ENCODE measurements around the gene APOBEC3B.
"Not testable (repeated sequence)": the region's sequence is repeated elsewhere in the genome, so short reads cannot be mapped to it uniquely, and the experiment has no call there.

The APOBEC3B gene

DNA sequence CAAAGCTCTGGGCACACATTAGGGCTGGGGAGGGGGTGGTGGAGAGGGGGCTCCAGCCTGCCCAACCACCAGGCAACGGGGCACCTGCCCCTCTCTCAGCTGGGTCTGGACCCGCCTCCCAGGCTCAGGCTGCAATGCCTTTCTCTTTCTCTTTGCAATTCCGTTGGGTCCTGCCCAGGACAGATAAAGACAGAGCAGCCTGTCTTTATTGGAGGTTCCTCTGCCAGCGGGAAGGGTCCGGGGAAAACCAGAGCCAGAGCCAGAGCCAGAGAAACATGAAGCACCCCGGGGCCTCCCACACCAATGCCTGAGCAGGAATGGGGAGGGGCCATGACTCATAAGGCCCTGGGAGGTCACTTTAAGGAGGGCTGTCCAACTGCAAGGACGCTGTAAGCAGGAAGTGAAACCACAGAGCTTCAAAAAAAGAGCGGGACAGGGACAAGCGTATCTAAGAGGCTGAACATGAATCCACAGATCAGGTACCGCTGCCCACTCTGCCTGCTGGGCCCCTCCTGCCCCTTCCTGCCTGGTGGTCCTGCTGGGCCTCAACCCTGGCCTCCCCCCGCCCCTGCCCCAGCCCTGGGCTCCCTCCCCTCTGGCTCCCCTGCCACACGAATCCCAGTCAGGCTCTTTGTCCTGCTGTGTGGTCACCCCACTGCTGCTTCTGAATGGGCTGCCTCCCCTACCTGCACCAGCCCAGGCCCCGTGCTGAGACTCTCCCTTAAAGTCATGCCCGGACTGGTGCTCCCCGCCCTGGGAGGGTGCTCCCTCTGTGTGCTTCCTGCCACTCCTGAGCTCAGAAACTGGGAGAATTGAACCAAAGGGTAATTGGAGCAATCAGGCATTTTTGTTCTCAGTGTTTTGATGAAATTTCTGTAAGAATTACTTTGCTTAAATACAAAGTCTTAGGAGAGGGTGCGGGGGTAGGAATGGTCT, at the start of gene APOBEC3B:
TSS of gene APOBEC3B (plus strand) at position 356 of the 936 bp plus-strand sequence. CDS start at position 463, 107 bp downstream.
- DNase-seq (ENCODE audit: low read depth), result peak; percentile 80

DNA sequence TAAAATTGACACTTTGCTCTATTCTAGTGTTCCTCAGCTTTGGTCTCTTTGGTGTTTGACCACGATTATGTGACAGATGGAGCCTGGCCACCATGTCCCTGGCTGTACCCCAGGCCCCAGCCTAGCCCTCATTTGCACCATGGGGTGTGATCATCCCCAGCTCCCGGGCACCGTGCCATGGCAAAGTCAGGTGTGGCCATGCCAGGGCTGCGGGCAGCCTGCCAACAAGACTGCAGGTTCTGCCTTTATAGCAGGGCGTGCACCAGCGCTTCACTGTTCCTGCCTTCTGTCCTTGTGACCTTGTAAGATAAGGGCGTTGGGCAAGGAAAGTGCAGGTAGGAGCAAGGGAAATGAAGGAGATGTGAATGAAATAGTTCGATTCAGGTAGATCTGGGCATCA, 47.1 kb upstream of the APOBEC3B start:
- DNase-seq (ENCODE audit: low read depth), result no peak

DNA sequence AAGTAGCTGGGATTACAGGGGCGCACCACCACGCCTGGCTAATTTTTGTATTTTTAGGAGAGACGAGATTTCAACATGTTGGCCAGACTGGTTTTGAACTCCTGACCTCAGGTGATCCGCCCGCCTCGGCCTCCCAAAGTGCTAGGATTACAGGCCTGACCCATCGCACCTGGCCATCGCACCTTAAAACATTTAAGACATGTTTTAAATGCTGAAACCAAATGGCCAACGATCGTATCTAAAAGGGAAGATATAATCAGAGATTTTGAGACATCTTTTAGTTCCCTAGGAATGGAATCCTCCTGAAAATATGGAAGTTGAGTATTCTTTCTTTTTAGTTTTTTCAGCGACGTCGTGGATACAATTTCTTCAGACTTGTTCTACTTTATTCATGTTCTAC, 46.5 kb upstream of the APOBEC3B start:
- DNase-seq (ENCODE audit: low read depth), result no peak

DNA sequence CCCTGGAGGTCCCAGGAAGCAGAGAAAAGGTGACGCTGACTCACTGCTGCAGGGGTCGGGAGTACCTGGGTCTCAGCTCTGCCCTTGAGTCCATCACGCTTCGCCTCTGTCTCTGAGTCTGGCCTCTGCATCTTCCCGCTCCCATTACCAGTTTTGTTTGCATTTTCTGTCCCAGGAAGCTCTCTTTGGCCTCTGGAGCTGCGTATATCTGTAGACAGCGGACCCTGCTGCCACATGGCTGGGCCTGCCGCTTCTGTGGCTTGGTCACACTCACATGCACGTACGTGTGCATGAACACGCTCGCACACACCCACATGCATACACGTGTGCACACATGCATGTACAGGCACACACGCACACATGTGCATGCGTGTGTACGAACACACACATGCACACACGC, 45.6 kb upstream of the APOBEC3B start:
- no peak for DNase-seq (ENCODE audit: low read depth)

DNA sequence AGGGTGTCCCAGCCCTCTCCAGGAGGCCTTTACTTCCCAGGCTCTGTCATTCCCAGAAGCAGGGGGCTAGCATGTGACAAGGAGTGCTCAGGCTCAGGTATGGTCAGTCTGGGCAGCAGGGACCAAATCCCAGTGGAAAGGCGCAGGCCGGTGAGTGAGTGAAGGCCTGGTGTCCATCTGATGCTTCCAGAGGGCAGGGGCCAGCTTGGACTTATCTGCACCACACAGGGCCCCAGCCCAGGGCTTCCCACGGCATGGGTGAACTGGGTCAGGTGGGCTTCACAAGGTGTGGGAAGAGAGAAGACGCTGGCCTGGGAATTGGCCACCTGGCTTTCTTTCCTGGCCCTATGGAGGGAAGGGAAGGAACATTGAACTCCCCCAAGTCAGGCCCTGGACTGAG, 45.1 kb upstream of the APOBEC3B start:
- DNase-seq (ENCODE audit: low read depth), result no peak

DNA sequence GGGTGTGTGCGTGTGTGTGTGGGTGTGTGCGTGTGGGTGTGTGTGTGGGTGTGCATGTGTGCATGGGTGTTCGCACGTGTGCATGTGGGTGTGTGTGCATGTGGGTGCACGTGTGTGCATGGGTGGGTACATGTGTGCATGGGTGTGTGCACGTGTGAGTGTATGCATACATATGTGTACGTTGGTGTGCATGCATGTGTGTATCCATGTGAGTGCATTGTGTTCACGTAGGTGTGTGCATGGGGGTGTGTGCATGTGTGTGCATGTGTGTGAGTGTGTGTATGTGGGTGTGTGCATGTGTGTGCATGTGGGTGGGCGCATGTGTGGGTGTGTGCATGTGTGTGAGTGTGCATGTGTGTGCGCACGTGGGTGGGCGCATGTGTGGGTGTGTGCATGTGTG, 44.6 kb upstream of the APOBEC3B start:
- no peak for DNase-seq (ENCODE audit: low read depth)

DNA sequence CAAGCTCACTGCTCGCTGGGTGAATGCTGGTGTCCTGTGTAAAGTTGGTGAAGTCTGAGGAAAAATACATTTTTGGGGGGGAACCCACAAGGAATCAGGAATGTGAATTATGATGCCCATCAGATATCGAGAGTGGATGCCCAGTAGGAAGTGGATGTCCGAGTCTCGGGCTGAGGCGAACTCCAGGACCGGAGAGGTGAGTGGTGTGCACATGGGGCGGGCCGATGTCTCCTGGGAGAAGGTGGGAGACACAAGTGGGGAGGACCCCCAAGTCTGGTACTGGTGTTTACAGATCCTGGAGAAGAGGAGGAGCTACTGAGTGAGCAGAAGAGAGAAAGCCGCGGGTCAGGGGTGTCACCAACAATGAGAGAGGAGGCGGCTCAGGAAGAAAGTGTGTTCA, 43.9 kb upstream of the APOBEC3B start:
- DNase-seq (ENCODE audit: low read depth), result no peak

DNA sequence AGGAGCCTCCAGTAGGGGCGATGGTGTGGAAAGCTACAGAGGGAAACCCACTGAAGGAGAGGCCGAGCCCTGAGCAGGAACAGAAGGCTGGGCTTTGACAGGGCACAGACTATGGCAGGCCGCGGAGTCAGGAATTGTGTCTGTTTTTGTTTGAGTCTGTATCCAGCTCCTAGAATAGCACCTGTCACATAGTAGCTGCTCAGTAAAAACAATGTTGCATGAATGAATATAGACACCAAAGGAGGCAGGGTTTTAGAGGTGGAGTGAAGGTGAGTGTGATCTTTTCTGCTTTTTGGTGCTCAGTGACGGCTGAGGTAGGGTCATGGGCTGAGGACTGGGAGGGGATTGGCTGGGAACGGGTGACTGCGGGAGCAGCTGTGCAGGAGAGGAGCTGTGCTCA, 43.2 kb upstream of the APOBEC3B start:
- no peak for DNase-seq (ENCODE audit: low read depth)

DNA sequence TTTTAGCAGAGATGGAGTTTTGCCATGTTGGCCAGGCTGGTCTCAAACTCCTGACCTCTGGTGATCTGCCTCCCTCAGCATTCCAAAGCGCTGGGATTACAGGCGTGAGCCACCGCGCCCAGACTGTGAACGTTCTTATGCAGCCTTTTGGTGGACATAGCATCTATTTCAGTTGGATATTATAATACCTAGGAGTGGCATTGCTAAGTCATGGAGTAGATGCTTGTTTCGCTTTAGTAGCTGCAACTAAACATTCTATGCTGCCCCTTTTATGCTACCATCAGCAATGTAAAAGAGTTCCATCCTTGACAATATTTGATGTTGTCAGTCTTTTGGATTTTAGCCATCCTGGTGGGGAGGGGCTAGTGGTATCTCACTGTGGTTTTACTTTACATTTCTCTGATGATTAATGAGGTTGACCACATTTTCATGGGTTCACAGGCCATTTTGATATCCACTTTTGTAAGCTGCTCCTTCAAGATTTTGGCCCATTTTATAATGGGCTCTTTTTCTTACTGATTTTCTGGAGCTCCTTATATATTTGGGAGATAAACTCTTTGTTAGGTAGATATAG, 41.2 kb upstream of the APOBEC3B start:
- no peak for DNase-seq (ENCODE audit: low read depth)

DNA sequence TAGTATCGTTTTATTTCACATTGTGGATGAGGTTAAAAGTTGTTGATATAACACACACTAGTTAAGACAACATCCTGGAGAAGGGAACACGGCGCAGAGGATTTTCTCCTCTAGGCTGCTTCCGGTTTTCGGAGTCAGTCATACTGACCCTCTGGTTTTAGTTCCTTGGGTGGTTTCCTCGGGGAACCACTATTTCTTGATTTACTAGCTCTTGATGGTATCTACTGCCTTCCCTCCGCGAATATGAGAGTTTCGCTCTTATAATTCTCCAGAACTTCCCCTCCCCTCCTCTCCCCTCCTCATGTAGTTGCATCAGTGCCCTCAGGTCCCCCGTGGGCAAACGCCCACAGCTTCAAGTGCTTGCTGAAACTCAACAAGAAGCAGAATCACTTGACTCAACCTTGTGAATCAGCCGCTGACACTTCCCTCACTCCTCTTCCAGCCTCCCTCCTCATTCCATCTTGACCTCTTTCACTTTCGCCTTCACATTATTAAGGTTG, 40.6 kb upstream of the APOBEC3B start:
- no peak for DNase-seq (ENCODE audit: low read depth)

DNA sequence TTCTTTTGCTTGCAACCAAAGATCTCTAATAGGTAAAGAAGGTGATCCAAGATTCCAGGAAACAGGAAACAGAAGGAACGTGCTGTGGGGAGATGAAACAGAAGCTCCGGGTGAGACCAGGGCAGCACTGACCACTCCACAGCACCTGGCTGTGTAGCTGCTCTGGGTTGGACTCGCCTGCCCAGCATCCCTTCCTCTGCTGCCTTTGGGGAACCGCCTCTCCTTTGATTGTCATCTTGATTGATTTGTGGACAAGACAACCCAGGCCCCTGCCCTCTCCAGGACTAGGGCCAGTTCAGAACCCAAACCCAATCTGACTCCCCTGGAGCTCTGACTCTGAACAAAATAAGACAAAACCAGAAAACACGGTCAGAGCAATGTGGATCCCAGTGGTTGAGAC, 39.4 kb upstream of the APOBEC3B start:
- no peak for DNase-seq (ENCODE audit: low read depth)

DNA sequence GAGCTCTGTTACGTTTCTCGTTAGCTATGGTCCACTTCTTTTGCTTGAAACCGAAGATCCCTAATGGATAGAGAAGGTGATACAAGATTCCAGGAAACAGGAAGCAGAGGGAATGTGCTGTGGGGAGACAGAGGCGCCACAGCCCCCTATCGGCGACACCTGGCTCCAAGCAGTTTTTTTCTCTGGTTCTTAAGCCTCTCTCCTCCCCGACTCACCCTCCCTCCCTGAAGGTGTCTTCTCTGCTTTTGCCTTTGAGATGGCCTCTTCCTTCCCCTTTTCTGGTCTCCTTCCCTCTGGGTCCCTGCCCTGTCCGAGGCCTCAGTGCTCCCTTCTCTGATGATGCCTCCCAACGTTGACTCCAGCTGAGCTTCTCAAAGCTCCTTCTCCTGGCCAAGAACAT, 38.9 kb upstream of the APOBEC3B start:
- no peak for DNase-seq (ENCODE audit: low read depth)

DNA sequence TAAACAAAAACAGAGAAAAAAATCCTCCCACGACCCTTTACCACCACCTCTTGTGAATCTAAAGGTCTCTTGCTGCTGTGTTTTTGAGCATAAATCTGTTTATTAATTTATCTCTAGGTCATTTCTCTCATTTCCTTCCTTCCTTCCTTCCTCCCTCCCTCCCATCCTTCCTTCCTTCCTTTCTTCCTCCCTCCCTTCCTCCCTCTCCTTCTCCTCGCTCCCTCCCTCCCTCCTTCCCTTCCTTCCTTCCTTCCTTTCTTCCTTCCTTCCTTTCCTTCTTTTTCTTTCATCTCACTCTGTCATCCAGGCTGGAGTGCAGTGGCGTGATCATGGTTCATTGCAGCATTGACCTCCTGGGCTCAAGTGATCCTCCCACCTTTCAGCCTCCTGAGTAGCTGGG, 38.3 kb upstream of the APOBEC3B start:
- no peak for DNase-seq (ENCODE audit: low read depth)

DNA sequence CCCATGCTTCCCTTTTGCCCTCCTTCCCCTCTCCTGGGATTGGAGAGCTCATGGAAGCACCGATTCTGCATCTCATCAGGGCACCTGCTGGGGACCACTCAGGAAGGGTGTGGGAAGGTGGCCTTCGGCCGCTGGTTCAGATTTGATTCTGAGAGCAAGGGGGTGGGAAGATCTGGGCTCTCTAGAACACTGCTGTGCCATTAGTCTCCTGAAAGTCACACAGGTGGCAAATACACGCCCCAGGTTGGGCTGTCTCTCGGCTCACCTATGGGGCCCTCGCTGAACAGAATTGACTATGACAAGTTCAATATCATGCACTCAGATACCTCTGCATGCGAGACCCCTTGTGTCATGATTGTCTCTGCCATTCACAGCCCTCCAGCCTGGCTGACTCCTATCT, 37.5 kb upstream of the APOBEC3B start:
- DNase-seq (ENCODE audit: low read depth), result no peak

DNA sequence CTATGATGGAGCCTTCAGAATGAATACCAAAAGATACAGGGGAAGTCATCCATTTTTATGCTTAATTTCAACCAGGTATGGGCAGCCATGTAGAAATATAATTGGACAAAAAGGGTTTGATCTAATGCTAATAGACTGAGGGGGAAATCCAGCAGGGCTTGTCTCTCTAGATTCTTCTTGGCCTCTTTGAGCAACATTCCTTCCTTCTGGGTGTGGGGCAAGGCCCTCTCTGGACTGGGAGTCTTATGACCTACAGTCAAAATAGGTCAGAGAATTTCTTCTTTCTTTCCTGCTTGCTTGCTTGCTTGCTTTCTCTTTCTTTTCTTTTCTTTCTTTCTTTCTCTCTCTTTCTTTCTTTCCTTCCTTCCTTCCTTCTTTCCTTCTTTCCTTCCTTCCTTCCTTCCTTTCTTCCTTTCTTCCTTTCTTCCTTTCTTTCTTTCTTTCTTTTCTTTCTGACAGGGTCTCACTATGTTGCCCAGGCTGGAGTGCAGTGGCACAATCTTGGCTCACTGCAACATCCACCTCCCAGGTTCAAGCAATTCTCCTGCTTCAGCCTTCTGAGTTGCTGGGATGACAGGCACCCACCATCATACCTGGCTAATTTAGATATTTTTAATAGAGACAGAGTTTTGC, 36.3 kb upstream of the APOBEC3B start:
- DNase-seq (ENCODE audit: low read depth), result not testable (repeated sequence)

DNA sequence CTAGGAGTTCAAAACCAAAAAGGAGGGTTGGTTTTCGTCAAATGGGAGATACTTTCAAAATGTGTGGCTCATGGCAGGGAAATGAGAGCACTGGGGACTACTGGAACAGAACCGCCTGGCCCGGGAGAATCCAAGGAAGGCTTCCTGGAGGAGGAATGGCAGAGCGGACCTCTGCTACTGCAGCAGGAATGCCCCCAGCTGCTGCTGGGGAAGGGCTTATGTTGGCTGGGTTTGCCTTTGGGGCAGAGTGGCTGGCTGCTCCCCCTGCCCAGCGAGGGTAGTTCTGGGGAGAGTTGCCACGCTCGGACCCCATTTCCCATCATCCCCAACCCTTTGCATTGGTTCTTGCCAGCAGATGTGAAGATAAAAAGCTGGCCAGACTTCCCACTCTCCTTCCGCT, 35.4 kb upstream of the APOBEC3B start:
- no peak for DNase-seq (ENCODE audit: low read depth)

DNA sequence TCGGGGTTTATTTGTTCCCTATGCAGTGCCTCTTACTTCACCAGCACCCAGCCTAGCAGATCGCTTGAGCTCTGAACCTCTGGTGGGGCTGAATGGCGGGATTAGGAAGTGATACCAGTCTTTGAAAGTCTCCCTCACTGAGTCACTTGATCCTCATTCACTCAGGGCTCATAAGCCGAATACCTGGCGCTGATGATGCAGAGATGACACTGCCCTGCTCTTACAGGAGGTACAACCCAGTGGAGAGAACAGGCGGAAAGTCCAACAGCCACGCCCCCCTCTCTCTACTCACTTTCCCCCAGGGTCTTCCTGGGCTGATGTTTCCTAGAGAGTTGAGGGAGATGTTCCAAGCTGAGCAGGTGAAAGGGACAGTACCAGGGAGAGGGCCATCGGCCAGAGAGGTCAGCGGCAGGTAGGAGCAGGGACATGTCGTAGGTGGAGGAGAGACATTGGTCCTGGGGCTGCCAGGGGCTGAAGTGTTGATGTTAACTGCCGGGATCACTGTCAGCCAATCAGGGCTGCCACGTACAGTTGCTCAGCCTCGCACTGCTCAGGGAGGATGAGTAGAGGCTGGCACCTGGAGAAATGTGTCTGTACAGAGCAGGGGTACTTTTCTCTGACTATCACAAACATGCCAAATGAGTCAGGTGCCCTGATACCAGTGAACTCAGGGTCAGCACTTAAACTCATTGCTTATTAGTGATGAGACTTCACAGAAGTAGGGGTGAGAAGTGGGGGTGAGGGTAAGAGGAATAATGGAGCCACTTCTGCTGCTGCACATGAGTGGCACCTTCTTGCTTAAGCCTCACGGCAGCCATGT, 34.6 kb upstream of the APOBEC3B start:
- DNase-seq (ENCODE audit: low read depth), result no peak

DNA sequence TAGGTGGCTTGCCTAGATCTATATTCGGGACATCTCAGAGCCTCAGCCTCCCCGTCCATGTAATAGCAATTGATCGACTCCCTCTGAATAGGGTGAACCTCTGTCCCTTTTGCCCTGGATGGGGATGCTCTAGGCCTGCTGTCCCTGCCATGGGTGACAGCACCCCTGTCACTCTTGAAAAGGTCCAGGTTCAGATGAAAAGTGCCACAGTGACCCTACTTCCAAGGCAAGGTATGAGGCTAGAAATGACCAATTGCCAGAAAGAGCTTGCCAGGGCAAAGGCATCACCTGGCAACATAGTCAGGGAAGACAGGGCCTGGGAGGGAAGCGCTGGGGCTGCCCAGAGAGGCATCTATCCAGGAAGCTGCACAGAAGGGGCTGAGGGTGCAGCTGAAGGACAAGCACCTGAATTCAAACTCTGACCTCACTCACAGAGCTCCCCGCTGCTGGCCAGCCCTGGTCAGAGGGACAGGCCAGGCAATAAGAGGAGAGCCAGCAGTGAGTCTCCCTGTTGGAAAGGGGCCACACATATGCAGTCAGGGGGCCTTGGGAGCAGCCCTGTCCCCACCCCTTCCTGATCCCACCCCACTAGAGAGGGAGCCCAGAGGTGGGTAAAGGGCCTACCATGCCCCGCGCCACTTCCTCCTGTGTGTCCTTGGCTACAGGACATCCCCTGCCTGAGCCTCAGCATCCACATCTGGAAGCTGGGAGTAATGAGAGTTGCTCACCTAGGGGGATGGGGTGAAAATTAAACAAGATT, 33.8 kb upstream of the APOBEC3B start:
- no peak for DNase-seq (ENCODE audit: low read depth)

DNA sequence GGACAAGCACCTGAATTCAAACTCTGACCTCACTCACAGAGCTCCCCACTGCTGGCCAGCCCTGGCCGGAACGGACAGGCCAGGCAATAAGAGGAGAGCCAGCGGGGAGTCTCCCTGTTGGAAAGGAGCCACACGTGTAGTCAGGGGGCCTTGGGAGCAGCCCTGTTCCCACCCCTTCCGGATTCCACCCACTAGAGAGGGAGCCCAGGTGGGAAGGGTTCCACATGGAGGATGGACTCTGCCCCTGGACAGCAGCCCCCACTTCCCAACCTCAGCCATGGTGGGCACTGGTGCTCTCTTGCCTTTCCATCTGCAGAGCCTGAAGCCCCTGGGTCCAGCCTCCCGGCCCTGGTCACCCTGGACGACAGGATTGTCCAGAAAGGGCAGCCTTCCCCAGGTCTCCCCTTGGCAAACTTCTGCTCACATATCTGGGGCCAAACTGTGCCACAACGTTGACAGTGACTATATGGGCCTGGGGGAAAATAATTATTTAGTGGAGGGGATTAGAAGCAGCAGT, 32.2 kb upstream of the APOBEC3B start:
- no peak for DNase-seq (ENCODE audit: low read depth)

DNA sequence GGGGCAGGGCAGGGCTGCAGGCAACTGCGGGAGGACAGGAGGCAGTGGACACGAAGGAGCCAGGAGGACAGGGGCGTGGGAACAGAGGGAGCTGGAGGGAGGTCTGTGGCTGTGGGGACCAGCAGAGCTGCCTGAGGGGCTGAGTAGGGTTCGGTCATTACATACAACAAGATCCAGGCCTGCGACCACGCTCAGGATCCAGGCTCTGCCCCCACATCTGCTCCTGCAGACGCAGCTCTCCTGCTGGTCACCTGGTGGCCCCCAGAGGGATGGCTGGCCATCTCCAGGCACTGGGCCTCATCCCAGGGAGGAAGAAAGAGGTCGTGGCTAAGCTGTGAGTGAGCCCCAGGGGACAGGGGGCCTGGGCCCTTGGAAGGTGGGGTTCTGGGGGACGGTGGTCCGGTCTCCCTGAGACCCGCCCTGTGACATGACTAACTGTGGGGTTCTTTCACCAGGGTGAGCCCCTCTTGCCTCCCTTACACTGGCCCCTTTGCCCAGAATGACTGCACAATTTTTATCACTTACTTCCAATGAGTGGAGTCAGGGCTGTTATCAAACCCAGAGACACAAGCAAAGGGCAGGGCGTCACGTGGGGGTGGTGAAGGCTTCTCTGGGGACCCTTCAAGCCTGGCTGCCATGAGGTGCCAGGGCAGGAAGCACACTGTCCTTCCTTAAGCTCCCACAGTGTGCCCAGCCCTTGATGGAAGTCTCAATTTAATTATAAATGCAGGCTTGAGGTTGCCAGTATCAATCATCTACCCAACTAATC, 31.4 kb upstream of the APOBEC3B start:
- DNase-seq (ENCODE audit: low read depth), result no peak

Data from HS-27A (cell line).